Stimulated activated CD8-positive, alpha-beta memory T cell treated with anti-CD3 and anti-CD28 coated beads, Interleukin-2, amount 100 ng/mL, for 48 hours (primary cell): ENCODE measurements around the gene ANO8.
"Not testable (repeated sequence)": the region's sequence is repeated elsewhere in the genome, so short reads cannot be mapped to it uniquely, and the experiment has no call there.

Source experiments
- DNase-seq, 2 donors: peaks; one replicate each; pipeline ENCODE4 v3.0.0-alpha.2; 2020; ENCODE audit warnings: low read depth in 2 of 2

Gene ANO8, protein sequence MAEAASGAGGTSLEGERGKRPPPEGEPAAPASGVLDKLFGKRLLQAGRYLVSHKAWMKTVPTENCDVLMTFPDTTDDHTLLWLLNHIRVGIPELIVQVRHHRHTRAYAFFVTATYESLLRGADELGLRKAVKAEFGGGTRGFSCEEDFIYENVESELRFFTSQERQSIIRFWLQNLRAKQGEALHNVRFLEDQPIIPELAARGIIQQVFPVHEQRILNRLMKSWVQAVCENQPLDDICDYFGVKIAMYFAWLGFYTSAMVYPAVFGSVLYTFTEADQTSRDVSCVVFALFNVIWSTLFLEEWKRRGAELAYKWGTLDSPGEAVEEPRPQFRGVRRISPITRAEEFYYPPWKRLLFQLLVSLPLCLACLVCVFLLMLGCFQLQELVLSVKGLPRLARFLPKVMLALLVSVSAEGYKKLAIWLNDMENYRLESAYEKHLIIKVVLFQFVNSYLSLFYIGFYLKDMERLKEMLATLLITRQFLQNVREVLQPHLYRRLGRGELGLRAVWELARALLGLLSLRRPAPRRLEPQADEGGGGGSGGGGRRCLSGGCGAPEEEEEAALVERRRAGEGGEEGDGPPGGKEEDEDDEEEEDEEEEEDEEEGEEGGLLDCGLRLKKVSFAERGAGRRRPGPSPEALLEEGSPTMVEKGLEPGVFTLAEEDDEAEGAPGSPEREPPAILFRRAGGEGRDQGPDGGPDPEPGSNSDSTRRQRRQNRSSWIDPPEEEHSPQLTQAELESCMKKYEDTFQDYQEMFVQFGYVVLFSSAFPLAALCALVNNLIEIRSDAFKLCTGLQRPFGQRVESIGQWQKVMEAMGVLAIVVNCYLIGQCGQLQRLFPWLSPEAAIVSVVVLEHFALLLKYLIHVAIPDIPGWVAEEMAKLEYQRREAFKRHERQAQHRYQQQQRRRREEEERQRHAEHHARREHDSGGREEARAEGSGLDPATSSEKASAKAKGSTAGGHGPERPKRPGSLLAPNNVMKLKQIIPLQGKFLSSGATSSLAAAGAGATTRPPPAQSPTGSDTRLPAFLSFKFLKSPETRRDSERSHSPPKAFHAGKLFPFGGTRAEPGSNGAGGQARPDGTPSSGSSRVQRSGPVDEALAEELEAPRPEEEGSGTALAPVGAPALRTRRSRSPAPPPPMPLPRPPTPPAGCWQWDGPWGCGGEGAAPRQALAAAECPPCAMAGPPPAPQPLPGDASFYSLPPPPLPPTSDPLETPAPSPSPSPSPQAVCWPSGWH

GRCh38 chr19:17334414-17335409 lies at the start of gene ANO8:
Gene ANO8, minus strand, starts transcription at chr19:17334855. Its CDS starts 185 bp downstream, at chr19:17334670.
- peak; percentile 90 to 94 for DNase-seq

- no peak for DNase-seq
Observed at GRCh38 chr19:17380426-17381138, 45.9 kb upstream of the ANO8 start.

DNA sequence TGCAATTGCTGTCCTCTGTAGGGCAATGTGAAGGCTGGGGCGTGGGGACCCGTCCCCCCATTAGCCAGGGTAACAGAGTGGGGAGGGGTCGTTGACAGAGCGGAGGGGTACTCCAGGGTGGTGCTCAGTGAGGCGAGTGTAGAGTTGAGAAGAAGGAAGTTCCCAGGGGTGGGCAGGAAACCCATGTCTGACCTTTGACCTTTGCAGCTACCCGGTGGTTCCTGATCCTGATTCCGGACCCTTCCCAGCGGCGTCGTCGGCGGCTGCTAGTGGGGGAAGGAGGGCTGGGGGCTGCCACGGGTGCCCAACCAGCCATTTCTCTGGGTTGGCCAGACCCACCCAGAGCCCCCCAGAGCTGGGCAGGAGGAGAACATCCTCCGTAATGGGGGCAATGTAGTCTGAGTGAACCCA lies 44.6 kb upstream of the ANO8 start:
- no peak for DNase-seq

DNA sequence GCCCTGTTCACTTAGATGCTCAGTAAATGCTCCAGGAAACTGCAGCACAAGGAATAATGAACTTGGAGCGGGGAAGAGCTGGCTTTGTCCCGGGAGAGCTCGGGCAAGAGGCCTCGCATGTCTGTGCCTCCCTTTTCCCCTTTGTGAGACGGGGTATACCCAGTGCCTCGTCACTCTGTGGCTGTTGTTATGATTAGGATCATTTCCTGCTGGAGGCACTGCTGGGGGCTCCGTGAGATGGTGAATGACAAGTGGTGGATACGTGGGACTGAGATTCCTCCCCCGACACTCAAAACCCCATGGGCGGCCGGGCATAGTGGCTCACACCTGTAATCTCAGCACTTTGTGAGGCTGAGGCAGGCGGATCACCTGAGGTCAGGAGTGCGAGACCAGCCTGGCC lies 43.6 kb upstream of the ANO8 start:
- DNase-seq = no peak

GRCh38 chr19:17376935-17377600 lies 42.4 kb upstream of the ANO8 start, which contains the start of gene PLVAP:
Gene PLVAP, minus strand, starts transcription at chr19:17377342. Its CDS starts 54 bp downstream, at chr19:17377288.
- DNase-seq = no peak

DNA sequence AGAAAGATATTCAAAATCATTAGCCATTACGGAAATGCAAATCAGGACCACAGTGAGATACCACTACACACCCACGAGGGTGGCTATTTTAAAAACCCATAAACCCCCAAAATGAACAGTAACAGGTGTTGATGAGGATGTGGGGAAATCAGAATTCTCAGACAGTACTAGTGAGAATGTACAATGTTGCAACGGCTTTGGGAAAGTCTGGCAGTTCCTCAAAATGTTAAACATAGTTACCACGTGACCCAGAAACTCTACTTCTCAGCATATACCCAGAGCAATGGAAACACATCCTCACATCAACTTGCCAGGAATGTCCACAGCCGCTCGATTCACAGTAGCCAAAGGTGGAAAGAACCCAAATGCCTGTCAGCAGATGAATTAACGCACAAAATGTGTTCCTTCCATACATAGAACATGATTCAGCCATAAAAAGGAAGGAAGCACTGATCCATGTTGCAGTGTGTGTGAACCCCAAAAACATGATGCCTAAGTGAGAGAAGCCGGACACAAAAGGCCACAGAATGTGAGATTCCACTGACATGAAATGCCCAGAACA lies 35.5 kb upstream of the ANO8 start:
- DNase-seq = no peak

DNA sequence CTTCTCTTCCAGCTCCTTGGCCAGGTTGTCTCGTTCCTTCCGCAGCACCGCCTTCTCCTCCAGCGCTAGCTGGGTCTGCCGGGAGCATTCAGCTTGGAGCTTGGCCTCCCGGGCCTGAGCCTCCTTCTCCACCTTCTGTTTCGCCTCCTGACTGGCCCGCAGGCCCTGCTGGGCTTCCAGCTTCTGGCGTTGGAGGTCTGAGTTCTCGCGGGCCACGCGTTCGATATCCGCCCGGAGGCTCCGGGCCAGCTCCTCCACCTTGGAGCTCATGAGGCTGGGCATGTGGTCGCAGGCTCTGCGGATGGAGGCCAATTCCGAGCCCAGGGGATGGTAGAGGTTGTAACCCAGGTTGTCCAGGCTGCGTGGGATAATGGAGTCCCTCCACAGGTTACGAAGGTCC lies 30.7 kb upstream of the ANO8 start:
- DNase-seq = no peak

DNA sequence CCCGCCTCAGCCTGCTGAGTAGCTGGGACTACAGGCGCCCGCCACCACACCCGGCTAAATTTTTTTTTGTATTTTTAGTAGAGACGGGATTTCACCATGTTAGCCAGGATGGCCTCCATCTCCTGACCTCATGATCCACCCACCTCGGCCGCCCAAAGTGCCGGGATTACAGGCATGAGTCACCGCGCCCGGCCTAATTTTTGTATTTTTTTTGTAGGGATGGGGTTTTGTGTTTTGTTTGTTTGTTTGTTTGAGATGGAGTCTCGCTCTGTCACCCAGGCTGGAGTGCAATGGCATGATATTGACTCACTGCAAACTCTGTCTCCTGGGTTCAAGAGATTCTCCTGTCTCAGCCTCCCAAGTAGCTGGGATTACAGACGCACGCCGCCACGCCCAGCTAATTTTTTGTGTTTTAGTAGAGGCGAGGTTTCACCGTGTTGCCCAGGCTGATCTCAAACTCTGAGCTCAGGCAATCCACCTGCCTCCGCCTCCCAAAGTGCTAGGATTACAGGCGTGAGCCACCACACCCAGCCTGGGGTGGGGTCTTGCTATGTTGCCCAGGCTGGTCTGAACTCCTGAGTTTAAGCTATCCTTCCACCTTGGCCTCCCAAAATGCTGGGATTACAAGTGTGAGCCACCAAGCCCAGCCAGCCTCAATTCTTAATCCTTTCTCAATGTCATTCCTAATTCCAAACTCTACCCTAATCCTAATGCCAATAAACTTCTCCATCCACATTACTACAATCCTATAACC lies 29.4 kb upstream of the ANO8 start:
- DNase-seq = not testable (repeated sequence)

- no peak for DNase-seq
Observed at GRCh38 chr19:17359905-17360800, 25.5 kb upstream of the ANO8 start.

DNA sequence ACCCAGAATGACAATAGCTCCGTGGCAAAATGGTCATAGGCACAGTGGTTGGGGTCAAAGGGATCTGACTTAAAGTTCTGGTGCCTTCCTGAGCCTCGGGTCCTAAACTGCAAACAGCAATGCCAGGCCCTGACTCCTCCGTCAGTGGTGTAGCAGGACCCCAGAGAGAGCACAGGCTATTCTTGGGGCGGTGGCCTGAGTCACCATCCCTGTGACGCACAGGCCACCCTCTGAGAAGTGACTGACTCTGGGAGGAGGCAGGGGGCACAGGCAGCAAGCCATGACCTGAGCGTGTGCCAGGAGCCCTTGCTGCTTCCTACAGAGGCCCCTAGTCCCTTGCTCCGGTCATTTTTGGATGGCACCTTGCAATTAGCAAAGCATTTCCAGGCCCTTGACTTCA lies 23.7 kb upstream of the ANO8 start:
- no peak for DNase-seq

DNA sequence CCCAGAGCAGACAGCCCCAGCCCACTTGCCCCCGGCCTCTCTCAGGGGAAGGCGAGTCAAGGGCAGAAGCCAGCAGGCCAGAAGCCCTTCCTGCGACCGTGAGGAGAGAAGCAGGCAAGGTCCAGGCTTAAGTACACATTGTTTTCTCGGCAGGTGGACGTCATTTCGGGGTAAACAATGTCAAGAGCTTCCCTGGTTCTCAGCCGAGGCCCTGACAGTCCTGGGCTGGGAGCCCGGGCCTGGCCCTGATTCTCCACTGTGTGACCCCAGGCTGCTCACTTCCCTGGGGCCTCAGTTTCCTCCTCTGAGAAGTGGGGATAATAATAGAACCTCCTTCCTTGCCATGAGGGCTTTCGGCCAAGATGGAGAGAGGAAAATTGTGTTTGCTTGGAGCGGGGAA lies 23.1 kb upstream of the ANO8 start:
- DNase-seq = no peak

- no peak for DNase-seq
Observed at GRCh38 chr19:17357078-17357666, 22.5 kb upstream of the ANO8 start.

GRCh38 chr19:17353386-17353785 lies 18.7 kb upstream of the ANO8 start:
- no peak for DNase-seq

DNA sequence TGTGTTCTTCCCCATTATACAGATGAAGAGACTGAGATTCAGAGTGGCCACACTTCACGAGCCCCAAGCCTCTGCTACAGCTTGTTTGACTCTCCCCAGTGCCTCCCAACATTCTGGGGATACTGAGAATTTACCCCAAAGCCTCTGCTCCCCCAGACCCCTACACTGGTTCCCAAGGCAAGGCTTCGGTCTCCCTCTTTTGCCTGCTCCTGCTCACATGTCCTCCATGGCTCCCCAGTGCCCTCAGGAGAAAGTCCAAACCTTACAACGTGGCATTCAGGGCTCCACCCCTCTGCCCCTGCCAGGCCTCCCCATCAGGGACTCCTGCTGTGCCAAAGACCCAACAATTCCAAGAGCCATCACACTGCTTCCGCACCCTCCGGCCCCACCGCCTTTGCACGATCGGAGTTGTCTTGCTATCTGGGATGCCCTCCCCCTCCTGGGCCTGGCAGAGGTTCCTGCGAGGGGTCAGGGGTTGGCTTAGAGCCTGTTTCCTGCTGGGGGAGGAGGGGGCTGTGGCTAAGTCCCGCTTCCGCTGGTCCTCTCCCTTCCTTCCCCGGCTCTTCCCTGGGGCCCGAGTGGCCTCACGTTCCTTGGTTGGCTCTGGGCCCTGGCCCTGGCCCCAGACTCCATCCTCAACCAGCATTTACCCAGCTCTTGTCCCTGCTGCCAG lies 18.1 kb upstream of the ANO8 start:
- no peak for DNase-seq

DNA sequence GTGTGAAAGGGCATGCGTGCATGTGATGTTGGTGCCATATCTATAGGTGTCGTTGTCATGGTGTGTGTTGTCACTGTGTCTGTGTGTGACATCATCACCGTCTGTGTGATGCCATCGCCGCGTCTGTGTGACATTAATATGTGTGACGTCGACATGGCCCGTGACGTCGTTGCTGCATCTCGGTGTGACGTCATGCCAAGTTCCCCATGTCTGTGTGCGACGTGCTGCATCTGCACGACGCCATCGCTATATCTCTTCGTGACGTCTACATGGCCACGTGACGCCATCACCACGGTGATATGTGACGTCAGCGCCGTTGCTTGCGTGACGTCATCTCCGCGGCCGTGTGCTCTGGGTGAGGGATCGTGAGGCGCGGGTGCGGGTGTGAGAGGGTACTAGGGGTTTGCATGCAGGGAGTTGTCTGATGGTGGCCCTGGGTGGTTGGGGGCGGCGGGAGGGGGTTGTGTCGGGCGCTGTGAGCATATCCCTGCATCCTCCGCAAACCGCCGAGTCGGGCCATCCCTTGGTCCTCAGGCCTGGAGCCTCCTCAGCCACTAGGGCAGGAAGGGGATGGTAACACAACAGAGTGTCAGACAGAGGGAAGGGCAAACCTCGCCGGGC lies 17.3 kb upstream of the ANO8 start:
- DNase-seq = no peak

DNA sequence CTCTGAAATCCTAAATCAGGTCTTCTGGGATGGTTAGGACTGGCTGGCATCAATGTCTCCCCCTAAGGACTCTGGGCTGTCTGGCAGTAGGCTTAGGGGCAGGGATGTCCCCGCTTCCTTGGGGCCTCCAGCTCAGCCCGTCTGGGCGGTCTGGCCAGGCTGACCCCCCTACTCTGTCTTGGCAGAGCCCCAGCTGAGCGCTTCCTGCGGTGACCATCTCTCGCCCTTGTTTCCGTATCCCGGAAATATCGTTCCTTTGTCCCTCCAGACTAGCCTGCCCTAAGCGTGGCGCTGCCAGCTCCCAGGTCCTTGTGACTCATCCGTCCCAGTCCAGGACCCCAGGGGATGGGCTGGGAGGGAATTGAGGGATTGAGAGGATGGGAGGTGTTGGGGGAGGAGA lies 14.0 kb upstream of the ANO8 start:
- no peak for DNase-seq
